Lower leg skin (tissue), 3 donors: ENCODE results near the gene CRTC3.

ENCODE experiments used
- POLR2A ChIP-seq, 2 donors: fragments of 450-650 bp; IDR thresholded peaks; one replicate each; pipeline ENCODE4 v1.6.1; 2016 to 2017; ENCODE audit warnings: antibody characterized with exemption in 2 of 2, mild to moderate bottlenecking in 1 of 2, moderate library complexity in 1 of 2
- TF ChIP-seq, protein P1 (sequence below), 3 donors: fragments of 450-650 bp; IDR thresholded peaks; one replicate each; pipeline ENCODE4 v1.5.1; 2016; ENCODE audit warnings: antibody characterized with exemption in 3 of 3, mild to moderate bottlenecking in 3 of 3, moderate library complexity in 2 of 3

DNA sequence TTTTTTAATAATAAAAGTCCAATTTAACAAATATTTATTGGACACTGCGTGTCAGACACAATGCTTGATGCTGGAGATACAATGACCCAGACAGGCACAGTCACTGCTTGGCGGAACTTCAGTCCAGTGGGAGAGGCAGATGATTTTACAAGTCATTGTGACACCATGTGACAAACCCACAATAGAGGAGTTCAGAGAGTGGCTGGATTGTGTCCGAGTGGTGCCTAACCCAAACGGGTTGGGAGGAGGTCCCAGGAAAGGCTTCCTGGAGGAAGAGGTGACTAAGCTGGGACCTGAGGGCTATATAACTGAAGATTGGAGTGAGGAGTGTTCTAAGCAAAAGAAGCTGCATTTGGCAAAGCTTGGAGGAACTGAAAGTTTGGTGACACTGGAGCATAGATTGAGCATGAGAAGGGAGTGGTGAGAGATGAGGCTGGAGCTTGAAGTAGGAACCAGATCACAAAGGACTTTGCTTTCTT, 41.4 kb downstream of the CRTC3 start:
- no peak for TF ChIP-seq POLR2A (IDR thresholded peaks at IDR 0.05)
- TF ChIP-seq, protein P1, sequence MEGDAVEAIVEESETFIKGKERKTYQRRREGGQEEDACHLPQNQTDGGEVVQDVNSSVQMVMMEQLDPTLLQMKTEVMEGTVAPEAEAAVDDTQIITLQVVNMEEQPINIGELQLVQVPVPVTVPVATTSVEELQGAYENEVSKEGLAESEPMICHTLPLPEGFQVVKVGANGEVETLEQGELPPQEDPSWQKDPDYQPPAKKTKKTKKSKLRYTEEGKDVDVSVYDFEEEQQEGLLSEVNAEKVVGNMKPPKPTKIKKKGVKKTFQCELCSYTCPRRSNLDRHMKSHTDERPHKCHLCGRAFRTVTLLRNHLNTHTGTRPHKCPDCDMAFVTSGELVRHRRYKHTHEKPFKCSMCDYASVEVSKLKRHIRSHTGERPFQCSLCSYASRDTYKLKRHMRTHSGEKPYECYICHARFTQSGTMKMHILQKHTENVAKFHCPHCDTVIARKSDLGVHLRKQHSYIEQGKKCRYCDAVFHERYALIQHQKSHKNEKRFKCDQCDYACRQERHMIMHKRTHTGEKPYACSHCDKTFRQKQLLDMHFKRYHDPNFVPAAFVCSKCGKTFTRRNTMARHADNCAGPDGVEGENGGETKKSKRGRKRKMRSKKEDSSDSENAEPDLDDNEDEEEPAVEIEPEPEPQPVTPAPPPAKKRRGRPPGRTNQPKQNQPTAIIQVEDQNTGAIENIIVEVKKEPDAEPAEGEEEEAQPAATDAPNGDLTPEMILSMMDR (IDR thresholded peaks at IDR 0.05) = no peak
